CD1c-positive myeloid dendritic cell (primary cell): ENCODE measurements around the gene TMEM144.

Experiments used
- DNase-seq: peaks from one replicate; pipeline ENCODE4 v3.0.0-alpha.2; 2016; ENCODE audit errors: extremely low spot score

TMEM144 gene

DNA sequence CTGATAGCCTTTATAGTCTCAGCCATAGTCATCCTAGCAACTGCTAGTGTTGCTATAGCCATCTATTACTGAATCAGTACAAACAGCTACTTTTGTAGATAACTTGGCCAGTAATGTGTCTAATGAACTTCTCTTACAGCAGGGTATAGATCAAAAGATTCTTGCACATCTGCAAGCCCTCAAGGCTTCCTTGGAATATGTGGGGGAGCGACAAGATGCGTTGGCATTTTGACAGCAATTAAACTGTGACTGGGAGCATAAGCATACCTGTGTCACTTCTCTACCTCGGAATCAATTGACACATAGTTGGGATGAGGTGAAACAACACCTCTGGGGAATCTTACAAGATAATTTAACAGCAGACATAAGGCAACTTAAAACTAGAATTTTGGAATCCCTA lies 87.6 kb downstream of the TMEM144 start:
- no peak for DNase-seq

DNA sequence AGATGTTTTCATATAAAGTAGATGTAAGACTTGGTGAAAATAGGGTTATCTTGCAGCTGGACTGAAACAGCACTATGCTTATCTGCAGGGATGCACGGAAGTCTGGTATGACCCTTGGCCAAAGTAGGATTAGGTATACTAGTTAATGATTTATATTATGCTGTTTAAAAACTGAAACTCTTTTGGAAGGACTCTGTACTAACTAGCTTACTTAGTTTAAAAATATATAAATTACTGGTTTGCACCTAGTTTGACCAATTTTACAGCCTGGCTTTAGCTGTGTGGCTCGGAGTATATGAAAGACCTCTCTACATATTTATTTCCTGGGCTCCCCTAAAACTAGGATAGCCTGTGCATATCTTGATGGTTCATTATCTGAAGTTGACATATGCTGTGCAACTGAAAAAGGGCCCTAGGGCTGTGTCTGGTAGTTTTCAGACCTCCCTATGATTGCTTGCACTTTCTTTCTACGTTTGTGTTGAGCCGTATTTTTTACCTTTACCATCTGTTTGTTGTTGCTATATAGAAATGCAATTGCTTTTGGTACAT lies 89.2 kb downstream of the TMEM144 start:
- no peak for DNase-seq

DNA sequence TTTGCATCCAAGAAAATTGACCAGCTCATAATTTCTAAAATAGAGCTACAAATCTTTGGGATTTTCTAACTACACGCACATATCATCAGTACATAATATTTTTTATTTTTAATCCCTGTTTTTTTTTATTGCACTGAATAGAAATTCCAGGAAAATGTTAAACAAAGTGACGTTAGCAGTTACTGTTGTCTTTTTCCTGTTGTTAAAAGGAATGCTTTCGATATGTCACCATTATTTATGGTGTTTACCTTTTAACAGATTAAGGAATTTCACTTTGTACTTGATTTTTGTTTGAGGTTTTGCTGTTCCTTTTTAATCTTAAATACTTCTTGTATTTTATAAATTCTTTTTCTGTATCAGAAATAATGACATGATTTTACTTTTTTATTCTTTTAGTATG lies 89.7 kb downstream of the TMEM144 start:
- DNase-seq = no peak

DNA sequence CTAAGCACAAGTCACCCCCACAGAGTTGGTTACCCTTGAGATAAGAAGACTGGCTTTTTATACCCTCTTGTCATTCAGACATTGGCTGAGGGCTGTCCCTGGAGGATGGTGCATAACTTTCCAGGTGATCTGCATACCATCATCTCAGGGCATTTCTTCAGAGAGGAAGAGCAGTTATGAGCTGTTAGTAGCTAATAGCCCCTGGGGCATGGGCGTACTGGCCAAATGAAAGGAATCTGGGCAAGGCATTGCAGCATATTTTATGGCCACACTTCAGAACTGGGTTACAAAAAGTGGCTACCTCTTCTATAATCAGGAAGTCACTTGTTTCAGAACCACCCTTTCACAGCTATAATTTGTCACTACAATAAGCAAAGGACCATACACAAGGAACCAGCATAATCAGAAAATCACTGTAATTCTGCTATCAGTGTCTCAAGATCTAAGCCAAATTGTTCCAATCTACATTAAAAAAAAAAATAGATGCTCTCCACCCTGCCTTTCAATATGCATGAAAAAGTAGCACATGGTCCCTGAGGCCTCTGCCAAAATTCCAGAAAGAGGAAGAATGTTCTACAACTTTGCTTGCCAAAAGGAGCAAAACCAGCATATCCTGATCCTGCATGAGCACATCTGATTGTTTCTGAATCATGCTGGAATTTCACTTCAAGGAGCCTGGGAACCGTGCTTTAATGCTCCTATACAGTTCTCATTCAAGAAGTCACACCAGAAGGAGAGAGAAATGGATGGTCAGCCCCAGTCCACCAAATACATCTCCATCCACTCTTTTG lies 92.0 kb downstream of the TMEM144 start:
- no peak for DNase-seq

DNA sequence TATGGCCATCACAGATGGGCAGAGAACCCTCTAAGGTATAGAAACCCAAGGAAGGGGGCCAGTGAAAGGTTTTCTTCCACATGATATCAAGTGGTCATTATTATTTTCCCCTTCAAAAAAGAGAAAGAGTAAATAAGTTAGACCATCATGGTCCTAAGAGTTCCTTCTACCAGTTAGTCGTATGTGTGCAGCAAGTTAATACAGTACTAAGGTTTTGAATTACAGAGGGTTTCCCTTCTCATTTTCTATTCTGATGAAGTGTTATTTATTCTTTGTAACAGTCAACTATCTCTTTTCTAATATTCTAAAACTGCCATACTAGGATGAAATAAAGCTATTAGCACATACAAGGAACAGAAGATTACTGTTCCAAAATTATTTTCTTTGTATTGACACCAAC lies 94.4 kb downstream of the TMEM144 start:
- no peak for DNase-seq
